ENCODE measurements around the gene ARHGEF3. TPM values are rescaled to one million over a fixed set of nuclear protein-coding genes. Genes with fewer than 3 reads are reported as not detected.

Gene ARHGEF3
- total RNA-seq, 1 experiment from 2014 or later, result 4.4 TPM

DNA sequence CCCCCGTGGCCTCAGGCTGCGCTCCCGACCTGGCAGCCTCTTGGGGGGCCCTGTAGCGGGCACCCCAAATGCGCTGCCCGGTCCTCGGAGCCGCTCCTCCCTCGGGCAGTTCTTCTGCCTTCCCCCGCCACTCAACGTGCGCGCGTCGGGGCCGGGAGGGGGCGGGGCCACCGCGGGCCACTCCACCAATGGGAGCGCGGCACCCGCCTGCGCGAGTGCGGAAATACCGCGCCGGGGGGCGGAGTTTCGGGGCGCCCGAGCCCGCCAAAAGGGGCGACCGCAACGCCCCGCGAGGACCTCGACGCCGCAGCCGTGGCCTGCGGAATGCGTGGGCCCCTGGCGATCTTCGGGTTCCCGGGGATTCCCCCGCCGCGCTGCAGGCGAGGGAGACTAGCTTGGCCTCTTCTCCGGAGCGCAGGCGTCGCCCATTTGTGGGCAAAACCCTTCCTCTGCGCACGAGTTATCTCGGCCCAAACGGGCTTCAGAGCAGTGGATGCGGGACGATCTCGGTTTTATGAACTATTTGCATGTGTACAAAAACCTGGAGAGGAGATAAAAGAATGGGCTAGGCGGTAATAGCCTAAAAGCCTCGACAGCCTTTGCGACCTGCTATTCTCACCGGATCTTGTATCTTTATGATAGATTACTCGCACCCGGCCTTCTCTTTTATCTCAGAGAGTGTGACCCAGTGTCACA lies 118.5 kb downstream of the ARHGEF3 start, which contains the start of gene TASOR:
TSS of gene TASOR (minus strand) at position 144 of the 696 bp plus-strand sequence. CDS start 259 bp downstream, outside the sequence.
- H3K4me1 Mint-ChIP-seq, result peaks cover 36 to 39% of the 10 kb centered on the region in 2 experiments
- Histone ChIP-seq H3K27ac (ENCODE audit: insufficient read length, low read depth, low read length) (peak within 1 kb of the TSS; percentile 6), H2BK15ac (ENCODE audit: low read depth, low read length) (no peak within 1 kb of the TSS), H2BK120ac (ENCODE audit: low read depth, low read length, poor library complexity, severe bottlenecking) (no peak within 1 kb of the TSS), H3K14ac (ENCODE audit: insufficient read depth, low read length) (peak within 1 kb of the TSS; percentile 99), H3K79me2 (ENCODE audit: insufficient read depth, low read length) (no peaks in the 10 kb centered on the region; the same call in 1 of the 2 replicates), H3K9ac (ENCODE audit: extremely low read depth, insufficient read length, low read length) (peak within 1 kb of the TSS; percentile 69), H3K23ac (ENCODE audit: insufficient read length, low read depth, low read length) (no peak within 1 kb of the TSS), H3K4me1 (ENCODE audit: insufficient read depth, low read length) (no peaks in the 10 kb centered on the region; the same call in 1 of the 2 replicates), H3K18ac (ENCODE audit: insufficient read length, low read depth, low read length) (peak within 1 kb of the TSS; percentile 98), H4K8ac (replicated peaks; ENCODE audit: insufficient read length, low read depth, low read length) (peak within 1 kb of the TSS; percentile 28), H4K91ac (ENCODE audit: insufficient read length, low read depth, low read length) (peak within 1 kb of the TSS; percentile 79), H3K79me1 (ENCODE audit: insufficient read depth, low read depth, low read length, poor library complexity, severe bottlenecking) (no peaks in the 10 kb centered on the region), H4K5ac (ENCODE audit: insufficient read length, low read depth, low read length) (peak within 1 kb of the TSS; percentile 68), H2BK12ac (ENCODE audit: insufficient read length, low read depth, low read length) (peak within 1 kb of the TSS; percentile 31), H2BK5ac (ENCODE audit: insufficient read length, low read length) (no peak within 1 kb of the TSS), H2AK5ac (ENCODE audit: insufficient read length, low read length) (no peak within 1 kb of the TSS), H3K23me2 (ENCODE audit: insufficient read length, low read depth, low read length, poor library complexity, severe bottlenecking) (no peaks in the 10 kb centered on the region), H3T11ph (ENCODE audit: low read length) (no peak within 1 kb of the TSS), H2BK20ac (ENCODE audit: low read depth, low read length, poor library complexity, severe bottlenecking) (no peak within 1 kb of the TSS), H2AFZ (ENCODE audit: low read length) (no peak within 1 kb of the TSS), H3K56ac (ENCODE audit: insufficient read length, low read depth, low read length) (no peak within 1 kb of the TSS), H3K9me3 (ENCODE audit: control insufficient read depth, low read depth, low read length) (no peaks in the 10 kb centered on the region), H4K20me1 (ENCODE audit: control insufficient read depth, insufficient read depth, insufficient read length) (no peaks in the 10 kb centered on the region), H3K27me3 (ENCODE audit: insufficient read depth, low read length) (peaks cover 5% of the 10 kb centered on the region; the same call in 1 of the 2 replicates), H3K4me2 (ENCODE audit: insufficient read depth, insufficient read length, low read length) (peak within 1 kb of the TSS; percentile 74), H3K4ac (ENCODE audit: low read depth, low read length) (peak within 1 kb of the TSS; percentile 28; the same call in 1 of the 2 replicates)
- WGBS (ENCODE audit: extremely low coverage, insufficient read length, low lambda C conversion rate), result no CpG with 5 or more reads among the region's 68 CpGs
- TF ChIP-seq, protein P1, sequence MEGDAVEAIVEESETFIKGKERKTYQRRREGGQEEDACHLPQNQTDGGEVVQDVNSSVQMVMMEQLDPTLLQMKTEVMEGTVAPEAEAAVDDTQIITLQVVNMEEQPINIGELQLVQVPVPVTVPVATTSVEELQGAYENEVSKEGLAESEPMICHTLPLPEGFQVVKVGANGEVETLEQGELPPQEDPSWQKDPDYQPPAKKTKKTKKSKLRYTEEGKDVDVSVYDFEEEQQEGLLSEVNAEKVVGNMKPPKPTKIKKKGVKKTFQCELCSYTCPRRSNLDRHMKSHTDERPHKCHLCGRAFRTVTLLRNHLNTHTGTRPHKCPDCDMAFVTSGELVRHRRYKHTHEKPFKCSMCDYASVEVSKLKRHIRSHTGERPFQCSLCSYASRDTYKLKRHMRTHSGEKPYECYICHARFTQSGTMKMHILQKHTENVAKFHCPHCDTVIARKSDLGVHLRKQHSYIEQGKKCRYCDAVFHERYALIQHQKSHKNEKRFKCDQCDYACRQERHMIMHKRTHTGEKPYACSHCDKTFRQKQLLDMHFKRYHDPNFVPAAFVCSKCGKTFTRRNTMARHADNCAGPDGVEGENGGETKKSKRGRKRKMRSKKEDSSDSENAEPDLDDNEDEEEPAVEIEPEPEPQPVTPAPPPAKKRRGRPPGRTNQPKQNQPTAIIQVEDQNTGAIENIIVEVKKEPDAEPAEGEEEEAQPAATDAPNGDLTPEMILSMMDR (conservative IDR thresholded peaks at IDR 0.05), result no peak
- peak within 1 kb of the TSS; percentile 90 for H3K4me3 Mint-ChIP-seq
- peak within 1 kb of the TSS; percentile 88 to 98 (median 98); a peak in 6 of 7 replicates for H3K27ac Mint-ChIP-seq
- peaks cover 12% of the 10 kb centered on the region in 2 experiments for H3K9me3 Mint-ChIP-seq
- peak; percentile 77 for DNase-seq
- peaks cover 15 to 29% (median 20%) of the 10 kb centered on the region in 3 experiments for H3K36me3 Mint-ChIP-seq (ENCODE audit: insufficient read depth in 1 of 3, low read depth in 3 of 3)
- peaks cover 48% of the 10 kb centered on the region for H3K27me3 Mint-ChIP-seq (ENCODE audit: low read depth)
